Left renal cortex interstitium (tissue), 4 donors: ENCODE results near the gene G6PC1. TPM values are rescaled to one million over a fixed set of nuclear protein-coding genes. Genes with fewer than 3 reads are reported as not detected.
"Not testable (repeated sequence)": the region's sequence is repeated elsewhere in the genome, so short reads cannot be mapped to it uniquely, and the experiment has no call there.

Experiments
- DNase-seq, 4 donors: peaks; one replicate each; pipeline ENCODE4 v3.0.0-alpha.2; 2013; ENCODE audit warnings: low read depth in 4 of 4, low spot score in 2 of 4, missing footprints in 1 of 4
- polyA plus RNA-seq, 4 donors: library from polyadenylated mRNA; unstranded; fragments of 120-200 nt; gene quantifications; one replicate each; pipeline ENCODE4 v1.2.1, GENCODE V29; 2013; ENCODE audit not compliant: insufficient read length in 4 of 4

G6PC1 gene
- polyA plus RNA-seq, 4 donors: 2.7 to 8.4 (median 5.7) TPM

DNA sequence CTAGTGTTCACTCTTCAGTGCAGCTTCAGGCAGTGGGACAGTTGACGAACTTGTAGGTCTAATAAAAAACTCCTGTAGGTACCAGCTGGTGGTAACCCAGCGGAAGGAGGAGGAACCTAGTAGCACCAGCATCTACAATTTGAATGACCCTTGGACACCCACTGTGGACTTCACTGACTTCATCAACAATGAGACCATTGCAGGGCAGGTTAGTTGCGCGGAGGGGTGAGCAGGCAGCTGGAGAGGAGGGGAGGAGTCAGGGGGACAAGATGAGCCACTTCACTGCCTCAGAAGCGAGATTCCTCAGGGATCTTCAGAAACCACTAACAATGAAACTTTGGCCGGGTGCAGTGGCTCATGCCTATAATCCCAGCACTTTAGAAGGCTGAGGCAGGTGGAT, 27.3 kb upstream of the G6PC1 start:
- DNase-seq: no peak

DNA sequence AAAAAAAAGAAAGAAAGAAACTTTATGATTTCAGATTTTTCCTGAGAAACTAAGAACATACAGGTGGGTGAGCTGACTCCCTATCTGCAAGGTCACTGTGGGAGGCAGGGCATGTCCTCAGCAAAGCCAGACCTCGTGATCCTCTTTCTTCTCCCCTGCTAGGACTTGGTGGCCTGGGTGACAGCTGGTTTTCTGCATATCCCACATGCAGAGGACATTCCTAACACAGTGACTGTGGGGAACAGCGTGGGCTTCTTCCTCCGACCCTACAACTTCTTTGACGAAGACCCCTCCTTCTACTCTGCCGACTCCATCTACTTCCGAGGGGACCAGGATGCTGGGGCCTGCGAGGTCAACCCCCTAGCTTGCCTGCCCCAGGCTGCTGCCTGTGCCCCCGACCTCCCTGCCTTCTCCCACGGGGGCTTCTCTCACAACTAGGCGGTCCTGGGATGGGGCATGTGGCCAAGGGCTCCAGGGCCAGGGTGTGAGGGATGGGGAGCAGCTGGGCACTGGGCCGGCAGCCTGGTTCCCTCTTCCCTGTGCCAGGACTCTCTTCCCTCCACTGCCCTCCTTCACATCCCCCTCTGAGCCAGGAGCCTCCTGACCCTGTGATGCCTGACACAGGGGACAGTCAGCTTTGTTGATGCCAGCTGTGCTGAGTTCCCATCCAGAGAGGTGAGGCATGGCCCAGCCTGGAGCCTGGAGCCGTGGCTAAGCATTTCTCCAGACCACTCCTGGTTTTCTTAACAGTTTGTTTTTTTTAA, 26.5 kb upstream of the G6PC1 start:
- DNase-seq: not testable (repeated sequence)

GRCh38 chr17:42877037-42877436, 23.6 kb upstream of the G6PC1 start:
- DNase-seq: no peak

DNA sequence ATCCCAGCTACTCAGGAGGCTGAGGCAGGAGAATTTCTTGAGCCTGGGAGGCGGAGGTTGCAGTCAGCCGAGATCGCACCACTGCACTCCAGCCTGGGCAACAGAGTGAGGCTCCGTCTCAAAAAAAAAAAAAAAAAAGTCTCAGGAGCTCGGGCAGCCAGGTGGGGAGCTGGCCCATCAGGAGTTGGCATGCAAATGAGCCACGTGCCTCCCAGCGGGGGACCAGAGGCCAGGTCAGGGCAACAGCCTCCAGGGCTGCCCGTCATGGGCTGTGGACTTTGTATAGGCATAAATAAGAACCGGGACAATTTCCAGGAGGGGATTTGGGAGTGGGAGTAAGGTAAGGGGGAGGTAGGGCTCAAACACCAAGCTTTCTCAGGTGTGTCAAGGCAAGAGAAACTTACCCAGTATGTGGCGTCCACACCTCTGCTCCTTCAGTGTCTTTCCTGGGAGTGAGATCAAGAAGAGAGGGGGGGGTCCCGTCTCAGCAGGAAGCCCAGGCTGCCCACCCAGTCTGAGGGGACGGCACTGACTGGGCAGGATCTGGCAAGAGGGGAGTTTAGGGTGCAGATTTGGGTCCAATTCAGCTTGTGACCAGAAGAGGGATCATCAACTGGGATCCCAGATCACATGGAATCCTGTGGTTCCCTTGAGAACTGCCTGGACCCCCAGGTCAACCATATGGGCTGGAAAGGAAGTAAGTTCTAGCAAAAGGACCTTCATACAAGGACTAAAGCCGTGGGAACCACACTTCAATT, 22.3 kb upstream of the G6PC1 start:
- no peak for DNase-seq

GRCh38 chr17:42878924-42879595, 21.5 kb upstream of the G6PC1 start:
- DNase-seq: no peak

- DNase-seq: no peak
Observed at GRCh38 chr17:42879596-42879985, 21.0 kb upstream of the G6PC1 start.

GRCh38 chr17:42880776-42881310, 19.8 kb upstream of the G6PC1 start:
- DNase-seq: no peak

- not testable (repeated sequence) for DNase-seq
Observed at GRCh38 chr17:42881706-42882105, 18.9 kb upstream of the G6PC1 start.

- DNase-seq: no peak
Observed at GRCh38 chr17:42882166-42882565, 18.4 kb upstream of the G6PC1 start.

- no peak for DNase-seq
Observed at GRCh38 chr17:42883802-42884558, 16.6 kb upstream of the G6PC1 start.

DNA sequence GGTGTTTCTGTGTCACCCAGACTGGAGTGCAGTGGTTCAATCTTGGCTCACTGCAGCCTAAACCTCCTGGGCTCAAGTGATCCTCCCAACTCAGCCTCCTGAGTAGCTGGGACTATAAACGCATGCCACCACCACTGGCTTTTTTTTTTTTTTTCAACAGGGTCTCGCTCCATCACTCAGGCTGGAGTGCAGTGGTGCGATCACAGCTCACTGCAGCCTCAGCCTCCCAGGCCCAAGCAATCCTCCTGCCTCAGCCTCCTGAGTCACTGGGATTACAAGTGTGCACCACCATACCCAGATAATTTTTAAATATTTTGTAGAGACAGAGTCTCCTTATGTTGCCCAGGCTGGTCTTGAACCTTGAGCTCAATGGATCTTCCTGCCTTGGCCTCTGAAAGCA, 14.8 kb upstream of the G6PC1 start:
- DNase-seq: not testable (repeated sequence)

DNA sequence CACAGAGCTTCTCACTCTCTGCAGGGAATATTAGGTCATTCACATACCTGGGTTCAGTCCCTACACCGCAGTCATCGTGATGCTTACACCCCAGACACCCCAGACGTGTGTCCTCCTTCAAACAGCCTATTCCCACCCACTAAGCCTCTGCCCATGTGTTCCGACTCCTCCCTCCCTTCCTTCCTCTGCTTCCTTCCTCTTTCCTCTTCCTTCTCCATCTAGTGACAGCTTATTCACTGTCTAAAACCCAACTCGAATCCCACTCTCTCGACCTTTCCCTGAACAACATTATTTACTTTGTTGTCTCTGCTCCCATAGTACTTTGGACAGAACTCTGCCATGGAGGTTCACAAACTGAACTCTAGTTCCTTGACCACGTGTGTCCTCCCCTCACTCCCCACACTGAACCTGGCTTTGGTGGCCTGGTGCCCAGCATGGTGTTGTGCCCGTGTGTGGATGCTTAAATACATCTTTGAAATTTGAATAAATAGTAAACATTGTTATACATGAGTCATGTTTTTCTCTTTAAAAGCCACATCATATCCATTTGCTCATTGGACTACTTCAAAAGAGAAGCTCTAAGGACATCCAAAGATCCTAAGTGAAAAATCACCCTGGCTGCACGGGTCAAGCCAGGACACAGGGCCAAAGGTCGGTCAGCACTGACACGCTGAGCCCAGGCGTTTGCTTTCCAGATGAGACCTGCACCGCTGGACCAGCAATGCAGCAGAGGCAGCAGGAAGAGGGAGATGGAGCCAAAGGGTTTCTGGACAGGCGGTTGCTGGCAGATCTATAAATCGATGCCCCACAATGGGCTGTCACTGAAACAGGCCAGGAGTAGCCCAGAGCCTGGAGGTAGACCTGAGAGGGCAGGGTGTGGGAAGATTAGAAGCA, 14.1 kb upstream of the G6PC1 start:
- no peak for DNase-seq

DNA sequence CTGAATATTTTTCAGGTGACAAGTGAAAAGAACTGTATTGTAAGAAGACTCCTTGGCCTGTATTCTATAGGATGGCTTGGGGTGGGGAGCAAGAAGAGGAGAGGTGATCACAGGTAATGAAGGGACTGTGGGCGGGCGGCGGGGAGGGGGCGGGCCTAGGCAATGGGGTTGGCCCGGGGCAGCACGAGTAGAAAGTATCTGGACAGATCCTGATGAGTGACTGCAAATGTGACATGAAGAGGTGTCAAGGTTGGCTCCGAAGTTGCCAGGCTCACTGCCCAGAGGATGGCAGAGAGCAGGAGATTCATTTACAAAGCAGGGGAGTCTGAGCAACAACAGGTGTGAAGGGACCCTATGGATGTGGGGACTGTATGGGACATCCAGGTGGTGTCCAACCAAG, 10.8 kb upstream of the G6PC1 start:
- no peak for DNase-seq

- DNase-seq: no peak
Observed at GRCh38 chr17:42891539-42892152, 9.0 kb upstream of the G6PC1 start.

DNA sequence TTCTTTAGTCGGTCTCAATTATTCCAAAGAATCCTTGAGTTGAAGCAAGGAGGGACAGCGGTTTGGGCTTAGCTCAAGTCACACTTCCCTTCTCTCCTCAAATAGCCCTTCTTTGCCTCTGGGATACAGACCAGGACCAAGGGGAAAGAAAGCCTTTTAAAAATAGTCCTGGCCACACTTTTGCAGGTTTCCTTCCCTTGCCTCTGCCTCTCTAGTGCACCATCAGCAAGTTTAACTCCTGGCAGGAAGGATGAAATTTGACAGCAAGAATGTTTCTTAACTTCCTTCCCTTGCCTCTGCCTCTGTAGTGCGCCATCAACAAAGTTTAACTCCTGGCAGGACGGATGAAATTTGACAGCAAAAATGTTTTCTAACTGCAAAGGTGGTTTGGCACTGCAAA, 7.2 kb upstream of the G6PC1 start:
- DNase-seq: no peak

DNA sequence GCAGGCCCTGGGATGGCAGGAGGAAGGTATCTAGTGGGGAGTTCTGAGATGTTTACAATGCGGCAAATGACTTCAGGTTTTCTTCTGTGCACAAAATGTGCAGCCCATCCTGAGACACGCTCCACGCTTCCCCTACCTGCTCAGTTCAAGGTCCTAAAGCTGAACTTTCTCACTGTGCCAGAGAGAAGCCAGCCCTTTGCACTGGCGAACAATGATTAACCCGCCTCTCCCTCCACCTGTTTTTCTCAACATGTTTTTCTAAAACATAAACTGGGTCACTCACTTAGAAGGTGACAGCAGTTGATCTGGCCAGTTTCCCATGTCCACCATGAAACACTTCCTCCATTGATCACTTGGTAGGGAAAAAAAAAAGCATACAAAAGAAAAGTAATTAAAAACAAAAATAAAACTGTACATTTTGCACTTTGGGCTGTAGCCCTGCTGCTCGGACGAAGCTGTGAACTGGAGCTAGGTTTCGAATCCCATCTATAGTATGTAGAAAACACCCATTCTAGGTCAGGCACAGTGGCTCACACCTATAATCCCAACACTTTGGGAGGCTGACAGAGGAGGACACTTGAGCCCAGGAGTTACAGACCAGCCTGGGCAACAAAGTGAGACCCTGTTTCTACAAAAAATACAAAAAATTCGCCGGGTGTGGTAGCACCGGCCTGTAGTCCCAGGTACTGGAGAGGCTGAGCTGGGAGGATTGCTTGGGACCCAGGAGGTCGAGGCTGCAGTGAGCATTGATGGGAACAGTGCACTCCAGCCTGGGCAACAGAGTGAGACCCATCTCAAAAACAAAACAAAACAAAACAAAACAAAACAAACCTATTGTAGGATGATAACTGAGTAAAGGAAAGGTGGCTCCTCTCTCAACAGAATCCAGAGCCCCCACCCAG, 6.1 kb upstream of the G6PC1 start:
- DNase-seq: no peak

- DNase-seq: no peak
Observed at GRCh38 chr17:42895185-42895555, 5.4 kb upstream of the G6PC1 start.

- no peak for DNase-seq
Observed at GRCh38 chr17:42898147-42898811, 2.3 kb upstream of the G6PC1 start.
